HG03565 (cell line): Measurements from ENCODE around the gene ZCCHC12.

Experiments used
- ATAC-seq: cut with Tn5 transposase; IDR thresholded peaks from one replicate; pipeline ENCODE4 v1.9.1; 2021; ENCODE audit warnings: mild to moderate bottlenecking, moderate library complexity; ENCODE audit not compliant: unreplicated experiment

The ZCCHC12 gene

GRCh38 chrX:118865231-118865630, 41.6 kb downstream of the ZCCHC12 start:
- ATAC-seq, result no peak

DNA sequence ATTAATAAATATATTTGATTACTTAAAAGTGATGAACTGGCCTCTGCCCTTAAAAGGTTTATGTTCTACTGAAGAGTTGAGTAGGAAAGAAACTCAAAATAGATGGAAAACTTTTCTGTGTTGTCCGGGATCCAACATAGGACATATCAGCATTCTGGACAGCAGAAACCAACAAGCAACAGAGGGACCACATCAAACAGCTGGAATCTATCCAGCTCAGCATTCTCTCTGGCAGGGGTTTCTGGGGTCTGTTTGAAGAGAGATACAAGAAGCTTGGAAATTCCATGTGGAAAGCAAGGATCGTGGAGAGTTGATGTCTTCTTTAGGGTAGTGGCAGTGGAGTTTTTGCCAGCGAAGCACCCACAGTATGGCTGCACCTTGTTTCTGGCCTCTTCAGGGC, 43.6 kb downstream of the ZCCHC12 start:
- no peak for ATAC-seq

GRCh38 chrX:118872102-118872566, 48.5 kb downstream of the ZCCHC12 start:
- ATAC-seq, result no peak
